ENCODE data around the gene ZAR1L.
A peak's percentile ranks its signal among the peaks of the same experiment; 100 is the strongest.

ZAR1L gene

GRCh38 chr13:32300920-32301319 lies 14.2 kb downstream of the ZAR1L start:
- H3K4me3 ChIP-seq (ENCODE audit: low read length), result no peak overlapping the region

GRCh38 chr13:32300406-32300805 lies 14.8 kb downstream of the ZAR1L start:
- TF ChIP-seq CTCF (conservative IDR thresholded peaks at IDR 0.05; ENCODE audit: low read length), result no peak
- DNase-seq (ENCODE audit: low read depth), result no peak
- no peak overlapping the region for H3K4me3 ChIP-seq (ENCODE audit: low read length)

More at GRCh38 chr13:32300920-32301319, 14.2 kb downstream of the ZAR1L start:
- TF ChIP-seq CTCF (conservative IDR thresholded peaks at IDR 0.05; ENCODE audit: low read length), result no peak
- DNase-seq (ENCODE audit: low read depth), result no peak

- TF ChIP-seq CTCF (conservative IDR thresholded peaks at IDR 0.05; ENCODE audit: low read length), result no peak
- H3K4me3 ChIP-seq (ENCODE audit: low read length), result no peak overlapping the region
- no peak for DNase-seq (ENCODE audit: low read depth)
These were observed 15.3 kb downstream of the ZAR1L start for GRCh38 chr13:32299893-32300292.

- no peak for DNase-seq (ENCODE audit: low read depth)
- no peak overlapping the region for H3K4me3 ChIP-seq (ENCODE audit: low read length)
- TF ChIP-seq CTCF (conservative IDR thresholded peaks at IDR 0.05; ENCODE audit: low read length), result no peak
These were observed 16.5 kb downstream of the ZAR1L start for GRCh38 chr13:32298695-32299094.

- no peak overlapping the region for H3K4me3 ChIP-seq (ENCODE audit: low read length)
- no peak for TF ChIP-seq CTCF (conservative IDR thresholded peaks at IDR 0.05; ENCODE audit: low read length)
- no peak for DNase-seq (ENCODE audit: low read depth)
These were observed 18.0 kb downstream of the ZAR1L start for GRCh38 chr13:32297206-32297605.

GRCh38 chr13:32285633-32285965 lies 29.6 kb downstream of the ZAR1L start:
- DNase-seq (ENCODE audit: low read depth), result no peak
- TF ChIP-seq CTCF (conservative IDR thresholded peaks at IDR 0.05; ENCODE audit: low read length), result no peak
- no peak overlapping the region for H3K4me3 ChIP-seq (ENCODE audit: low read length)

- no peak for TF ChIP-seq CTCF (conservative IDR thresholded peaks at IDR 0.05; ENCODE audit: low read length)
- peak; percentile 36 for DNase-seq (ENCODE audit: low read depth)
- H3K4me3 ChIP-seq (ENCODE audit: low read length), result no peak overlapping the region
These were observed 30.1 kb downstream of the ZAR1L start for GRCh38 chr13:32284927-32285632.
